Cerebellar nuclear complex (tissue), 1 donor: ENCODE measurements around the gene TCAIM.
"Not testable (repeated sequence)": the region's sequence is repeated elsewhere in the genome, so short reads cannot be mapped to it uniquely, and the experiment has no call there.

Experiments used
- DNase-seq, 2 experiments: peaks; one replicate each; lab custom pipeline; 2025; lab: John Stamatoyannopoulos, UW

Gene TCAIM

GRCh38 chr3:44416031-44417030 lies 77.8 kb downstream of the TCAIM start:
- DNase-seq, result no peak

- not testable (repeated sequence) for DNase-seq
Observed at GRCh38 chr3:44418118-44418517, 79.6 kb downstream of the TCAIM start.

GRCh38 chr3:44418549-44418948 lies 80.0 kb downstream of the TCAIM start:
- no peak for DNase-seq

DNA sequence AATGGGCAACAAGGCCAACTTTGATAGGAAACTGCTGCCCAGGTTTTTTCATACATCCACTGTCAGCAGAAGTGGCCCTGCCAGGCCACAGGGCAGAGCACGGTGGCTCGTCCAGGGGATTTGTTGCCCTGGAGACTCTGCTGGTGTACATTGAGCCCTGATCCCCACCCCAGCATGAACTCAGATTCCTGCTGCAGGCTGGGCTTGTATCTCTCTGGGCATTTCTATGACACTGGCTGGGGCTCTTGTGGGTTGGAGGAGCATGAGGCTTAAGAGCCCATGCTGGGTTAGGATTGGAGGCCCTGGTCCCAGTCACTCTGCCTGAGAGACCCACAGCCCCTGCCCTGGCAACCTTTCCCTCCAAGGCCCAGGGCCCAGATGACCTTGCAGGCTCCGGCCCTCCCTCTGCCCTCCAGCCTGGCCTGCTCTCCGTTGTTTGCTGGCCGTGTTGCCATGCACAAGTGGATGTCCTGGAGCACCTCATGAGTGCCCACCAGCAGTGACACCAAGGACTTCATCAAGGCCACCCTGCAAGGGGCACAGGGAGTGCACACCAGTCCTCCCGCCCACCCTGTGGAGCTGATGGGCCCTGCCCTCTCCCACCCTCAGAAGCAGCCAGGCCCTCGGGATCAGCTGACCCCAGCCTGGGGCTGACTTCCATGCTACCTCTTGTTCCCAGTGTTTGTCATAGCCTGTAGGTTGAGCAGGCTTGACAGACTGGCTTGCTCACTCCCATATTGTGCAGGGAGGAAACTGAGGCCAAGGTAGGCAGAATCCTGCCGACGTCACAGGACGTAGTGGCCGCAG lies 80.8 kb downstream of the TCAIM start:
- no peak for DNase-seq

DNA sequence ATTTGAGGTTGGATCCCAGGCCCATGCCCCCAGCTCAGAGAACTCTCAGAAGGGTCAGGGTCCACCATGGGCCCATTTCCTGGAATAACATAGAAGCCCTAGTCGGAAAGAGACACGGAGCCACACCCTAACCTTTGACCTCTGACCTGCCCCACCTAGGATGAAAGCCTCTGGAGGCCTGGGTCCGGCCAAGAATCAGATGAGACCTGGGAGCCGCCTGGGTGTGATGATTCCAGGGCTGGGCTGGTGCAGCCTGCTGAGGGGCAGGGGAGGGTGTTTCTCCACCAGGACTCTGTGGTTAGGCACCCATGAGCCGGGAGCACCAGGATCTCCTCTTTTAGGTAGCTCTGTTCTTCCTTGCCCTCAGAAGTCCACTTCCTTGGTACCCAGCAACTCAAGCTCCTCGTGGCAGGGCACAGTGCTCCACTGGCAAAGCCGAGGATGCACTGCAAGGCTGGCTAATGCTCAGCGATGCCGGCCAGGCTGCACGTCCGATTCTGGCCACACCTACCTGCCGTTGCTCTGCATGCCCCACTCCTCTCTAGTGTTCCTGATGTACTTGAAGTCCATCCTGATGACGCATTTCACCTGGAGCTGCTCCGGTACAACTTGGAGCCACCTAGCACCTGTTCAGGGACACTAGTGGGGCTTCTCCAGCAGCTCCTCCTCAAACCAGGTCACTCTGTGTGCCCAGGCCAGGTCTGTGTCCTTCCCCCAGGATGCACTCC lies 81.5 kb downstream of the TCAIM start:
- DNase-seq, result no peak

GRCh38 chr3:44420676-44421075 lies 82.1 kb downstream of the TCAIM start:
- DNase-seq, result no peak

GRCh38 chr3:44421280-44421679 lies 82.7 kb downstream of the TCAIM start:
- no peak for DNase-seq

DNA sequence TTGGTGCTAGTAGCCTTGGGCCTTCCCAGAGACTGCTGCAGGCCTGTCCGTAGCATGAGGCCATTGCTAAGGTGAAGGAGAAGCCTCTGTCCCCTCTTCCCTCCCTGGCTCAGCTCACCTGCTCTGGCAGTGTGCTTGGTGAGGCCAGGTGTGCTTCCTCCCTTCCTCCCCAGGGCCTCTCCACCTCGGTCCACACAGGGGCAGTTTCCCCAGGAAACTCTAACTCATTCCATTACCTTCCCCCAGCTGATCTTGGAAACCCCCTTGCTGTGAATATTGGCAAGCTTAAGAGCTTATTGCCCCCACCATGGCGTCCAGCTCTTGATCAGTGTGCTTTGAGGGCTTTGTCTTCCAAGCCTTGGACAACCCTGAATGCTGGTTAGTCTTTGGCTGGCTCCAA lies 86.2 kb downstream of the TCAIM start:
- DNase-seq, result no peak

DNA sequence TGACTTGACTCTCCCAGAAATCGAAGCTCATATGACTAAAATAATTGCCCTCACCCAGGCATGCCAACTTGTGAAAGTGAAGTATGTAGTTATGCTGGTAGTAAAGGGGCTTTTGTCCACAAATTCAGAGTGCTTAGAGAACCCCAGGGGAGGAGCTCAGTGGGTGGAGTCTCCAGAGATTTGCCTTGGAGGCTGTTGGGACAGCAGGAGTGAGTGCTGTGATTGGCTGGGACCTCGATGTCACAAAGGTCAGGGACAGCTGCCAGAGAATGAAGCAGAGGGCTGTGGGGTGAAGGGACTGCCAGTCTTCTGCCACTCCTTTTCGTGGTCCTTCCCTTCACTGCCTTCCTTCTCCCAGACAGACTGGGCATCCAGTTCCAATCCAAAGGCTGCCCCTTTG lies 89.1 kb downstream of the TCAIM start:
- DNase-seq, result no peak

DNA sequence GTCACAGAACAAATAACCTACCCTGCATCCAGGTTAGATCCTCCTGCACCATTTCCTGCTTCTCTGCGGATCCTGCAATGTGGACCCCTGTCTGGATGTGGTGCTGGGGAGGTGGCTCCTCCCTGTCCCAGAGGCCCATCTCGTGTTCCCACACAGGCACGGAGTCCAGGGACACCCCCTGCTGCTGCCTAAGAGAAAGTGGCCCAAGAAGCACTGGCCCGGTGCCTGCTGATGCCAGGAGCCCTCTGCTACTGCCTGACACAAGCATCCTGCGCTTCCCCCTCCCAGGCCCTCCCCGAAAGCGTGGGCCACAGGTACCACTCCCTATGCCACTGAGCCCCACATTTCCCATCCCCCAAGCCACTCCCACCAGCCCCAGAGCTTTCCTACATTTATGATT lies 90.3 kb downstream of the TCAIM start:
- no peak for DNase-seq

- no peak for DNase-seq
Observed at GRCh38 chr3:44429459-44429858, 90.9 kb downstream of the TCAIM start.

GRCh38 chr3:44430466-44430865 lies 91.9 kb downstream of the TCAIM start:
- DNase-seq, result no peak

DNA sequence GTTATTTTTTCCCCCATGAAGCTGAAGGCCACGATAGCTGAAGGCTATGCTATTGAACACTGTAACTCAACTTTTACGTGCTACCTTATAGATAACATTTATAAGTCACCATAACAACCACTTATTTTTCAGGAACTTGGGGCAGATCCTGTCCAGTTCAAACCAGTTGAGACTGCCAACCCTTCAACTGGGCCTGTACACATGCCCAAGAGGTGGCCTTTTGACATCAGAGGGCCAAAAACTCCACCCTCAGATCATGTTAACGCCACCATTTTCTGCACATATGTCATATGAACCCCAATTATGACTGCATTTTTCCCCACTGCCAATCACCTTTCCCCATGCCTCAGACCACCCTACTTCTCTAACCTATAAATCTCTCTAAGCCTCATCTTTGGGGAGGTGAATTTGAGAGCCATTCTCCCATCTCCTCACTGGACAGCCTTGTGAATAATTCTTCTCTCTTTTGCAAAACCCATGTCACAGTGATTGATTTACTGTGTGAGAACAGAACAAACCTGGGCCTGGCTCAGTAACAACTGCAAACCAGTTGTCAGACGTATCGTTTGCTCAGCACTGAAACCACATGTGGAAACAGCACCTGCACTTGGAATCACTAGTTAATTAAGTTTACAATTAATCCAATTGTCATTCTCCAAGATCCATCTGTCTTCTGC lies 96.4 kb downstream of the TCAIM start:
- no peak for DNase-seq

DNA sequence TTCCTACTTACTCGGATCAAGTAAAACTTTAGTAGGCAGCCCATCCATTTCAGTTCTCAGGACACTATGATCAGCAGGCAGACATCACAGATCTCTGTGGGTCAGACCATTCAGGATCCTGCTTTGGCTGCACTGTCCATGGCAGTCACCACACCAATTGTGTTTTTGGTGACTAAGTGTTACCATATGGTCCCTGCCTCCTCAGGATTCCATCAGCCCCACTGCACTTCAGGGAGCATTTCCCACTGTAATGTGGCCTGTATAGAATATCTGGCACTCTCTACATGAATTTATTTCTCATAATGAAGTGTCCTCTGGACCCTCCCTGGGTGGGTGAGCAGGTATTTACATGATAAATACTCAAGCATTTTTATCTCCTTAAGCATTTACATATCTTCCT lies 97.6 kb downstream of the TCAIM start:
- no peak for DNase-seq

DNA sequence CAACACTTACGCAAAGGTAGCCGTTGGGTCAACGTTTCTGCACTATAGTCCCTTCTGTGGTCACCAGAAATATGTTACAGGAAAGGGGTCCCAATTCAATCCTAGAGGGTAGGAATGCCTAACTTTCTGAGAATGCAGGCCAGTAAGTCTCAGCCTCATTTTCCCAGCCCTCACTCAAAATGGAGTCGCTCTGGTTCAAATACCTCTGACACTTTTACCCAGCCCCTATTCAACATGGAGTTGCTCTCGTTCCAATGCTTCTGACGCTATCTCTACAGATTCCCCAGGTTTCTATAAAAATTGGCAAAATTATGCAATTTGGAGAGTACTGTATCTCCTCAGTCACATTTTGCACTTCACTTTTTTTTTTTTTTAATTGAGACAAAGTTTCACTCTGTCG lies 99.2 kb downstream of the TCAIM start:
- no peak for DNase-seq

DNA sequence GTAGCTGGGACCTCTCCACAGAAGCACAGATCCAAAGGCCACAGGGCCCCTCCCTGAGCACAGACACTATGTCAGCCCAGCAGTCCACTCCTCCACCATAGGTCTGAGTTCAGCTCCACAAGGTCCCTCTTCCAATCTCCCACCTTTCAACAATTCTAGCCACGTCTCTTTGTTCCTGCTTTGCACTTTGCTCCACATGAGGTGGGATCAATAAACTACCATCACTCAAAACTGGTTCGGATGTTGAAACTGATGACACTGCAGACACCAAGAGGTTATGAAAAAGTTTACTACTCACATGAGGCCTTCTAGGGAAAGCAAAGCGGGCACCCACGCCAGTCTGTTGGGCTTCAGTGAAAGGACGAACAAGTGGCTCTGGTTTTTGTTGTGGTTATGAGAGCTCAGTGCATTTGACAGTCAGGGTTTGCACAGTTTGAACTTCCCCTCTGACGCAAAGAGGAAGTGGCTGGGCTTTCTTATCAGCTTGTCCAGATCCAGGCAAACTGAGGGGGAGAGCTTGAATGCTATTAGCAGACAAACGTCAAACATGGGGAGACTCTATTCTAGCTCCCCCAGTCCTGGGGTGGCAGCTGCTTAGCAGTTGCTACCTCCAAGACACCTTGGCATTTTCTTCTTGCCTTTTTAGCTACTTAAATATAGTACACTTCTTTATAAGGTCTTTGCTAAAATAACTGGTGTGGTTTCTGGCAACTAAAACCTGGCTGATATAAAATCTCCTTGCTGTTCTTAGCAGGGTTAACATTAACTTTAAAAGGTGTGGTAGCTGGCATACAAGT lies 101.1 kb downstream of the TCAIM start:
- no peak for DNase-seq

GRCh38 chr3:44442596-44443309 lies 104.2 kb downstream of the TCAIM start:
- no peak for DNase-seq

DNA sequence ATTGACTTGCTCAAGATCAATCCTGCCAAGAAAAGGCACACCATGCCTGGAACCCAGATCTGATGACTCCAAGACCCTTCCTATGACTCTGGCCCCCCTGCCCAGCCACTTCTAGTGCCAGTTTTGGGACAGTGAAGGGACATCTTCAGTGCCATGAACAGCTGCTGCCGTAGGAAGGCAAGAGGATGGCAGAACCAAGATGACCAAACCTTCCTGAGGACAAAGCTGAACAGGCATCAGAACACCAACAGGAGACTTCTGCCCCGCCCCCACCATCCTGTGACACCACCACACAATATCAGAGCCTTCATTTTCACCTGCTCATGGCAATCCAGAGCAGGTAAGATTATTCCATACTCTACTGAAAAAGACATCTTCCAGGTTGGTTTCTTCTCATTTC lies 105.9 kb downstream of the TCAIM start:
- DNase-seq, result no peak

GRCh38 chr3:44444896-44445691 lies 106.5 kb downstream of the TCAIM start:
- DNase-seq, result no peak
